DMS153 treated with DMSO at 0.1 percent for 48 hours (cell line): ENCODE results near the gene CELSR3.

ENCODE experiments used
- DNase-seq: peaks from one replicate; lab custom pipeline; 2025; ENCODE audit not compliant: unreplicated experiment; lab: John Stamatoyannopoulos, UW

CELSR3 gene

GRCh38 chr3:48688032-48688736 is 25.5 kb upstream of the CELSR3 start:
- no peak for DNase-seq

DNA sequence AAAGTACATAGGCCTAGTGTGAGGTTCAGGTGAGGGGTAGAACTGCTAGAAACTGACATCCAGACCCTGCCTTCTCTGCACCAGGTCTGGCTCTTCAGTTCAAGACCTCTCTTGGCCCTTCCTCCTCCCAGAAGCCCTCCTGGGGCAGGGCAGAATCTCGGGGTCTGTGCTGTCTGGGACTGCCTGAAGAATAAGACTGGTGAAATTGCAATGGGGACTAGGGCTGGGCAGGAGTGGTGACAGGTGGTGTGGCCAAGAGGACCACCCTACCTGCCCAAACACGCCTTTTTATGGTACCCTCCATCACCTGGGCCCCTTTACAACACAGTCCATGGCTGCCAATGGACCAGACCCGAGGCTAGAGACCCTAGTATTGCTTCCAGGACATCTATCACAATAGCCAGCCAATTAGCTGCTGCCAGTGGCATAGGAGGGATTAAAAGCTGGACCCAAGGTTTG is 24.6 kb upstream of the CELSR3 start:
- DNase-seq = no peak

- no peak for DNase-seq
Measured at GRCh38 chr3:48686538-48687219, 24.0 kb upstream of the CELSR3 start.

DNA sequence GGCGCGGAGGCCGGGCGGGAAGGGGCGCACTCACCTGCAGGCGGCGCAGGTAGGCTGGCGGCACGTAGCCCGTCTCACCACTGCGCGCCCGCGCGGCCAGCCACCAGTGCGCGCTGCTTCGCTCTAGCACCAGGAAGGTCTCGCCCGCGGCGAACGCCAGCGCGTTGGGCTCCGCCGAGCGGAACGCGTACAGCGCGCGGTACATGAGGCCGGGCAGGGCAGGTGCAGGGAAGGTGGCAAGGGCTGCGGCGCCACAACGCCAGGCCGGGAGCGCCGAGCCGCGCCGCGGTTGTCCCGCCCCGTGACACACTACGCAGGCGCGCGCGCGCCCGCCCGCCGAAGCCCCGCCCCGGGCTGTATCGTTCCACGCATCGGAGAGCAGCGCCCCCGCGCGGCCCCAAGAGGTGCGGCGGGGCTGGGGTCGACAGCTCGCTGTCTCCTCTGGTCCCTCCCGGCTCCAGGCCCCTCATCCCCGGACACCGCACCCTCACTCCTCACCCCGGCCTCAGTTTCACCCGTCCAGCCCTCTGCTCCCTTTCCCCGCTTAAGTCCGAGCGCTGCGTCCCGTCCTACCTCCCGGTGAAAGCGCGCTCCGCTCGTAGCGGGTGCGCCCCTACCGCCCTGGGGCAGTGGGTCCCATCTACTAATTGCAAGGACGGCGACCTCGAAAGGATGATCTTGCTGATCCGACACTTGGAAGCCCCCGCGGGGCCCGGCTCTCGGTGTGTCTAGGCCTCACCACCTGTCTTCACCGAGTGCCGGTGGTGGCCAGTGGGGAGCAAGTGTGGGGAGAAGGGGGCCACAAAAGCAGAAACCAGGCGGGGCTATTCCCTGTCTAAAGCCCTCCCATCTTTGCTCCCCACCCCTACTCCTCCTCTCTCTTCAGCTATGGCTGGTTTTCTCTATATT is 23.2 kb upstream of the CELSR3 start, which contains the start of gene NCKIPSD:
NCKIPSD (minus strand) TSS at position 313 of the 909 bp plus-strand sequence; CDS start at position 205, 108 bp downstream.
- peak; percentile 35 for DNase-seq

- no peak for DNase-seq
Measured at GRCh38 chr3:48685293-48685602, 22.6 kb upstream of the CELSR3 start.

GRCh38 chr3:48684480-48685143 is 21.9 kb upstream of the CELSR3 start:
- no peak for DNase-seq

DNA sequence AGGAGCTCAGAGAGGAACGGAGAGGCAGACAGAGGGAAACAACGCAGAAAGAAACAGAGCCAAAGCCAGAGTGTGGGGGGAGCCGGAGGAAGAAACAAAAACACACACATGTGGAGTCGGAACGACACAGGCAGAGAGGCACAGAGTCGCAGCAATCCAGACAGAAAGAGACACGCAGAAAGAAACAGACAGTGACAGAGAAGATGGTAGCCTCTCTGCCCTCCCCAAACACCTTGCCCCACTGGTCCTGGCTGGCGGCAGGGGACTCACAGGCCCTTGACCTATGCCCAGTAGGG is 21.3 kb upstream of the CELSR3 start:
- no peak for DNase-seq

DNA sequence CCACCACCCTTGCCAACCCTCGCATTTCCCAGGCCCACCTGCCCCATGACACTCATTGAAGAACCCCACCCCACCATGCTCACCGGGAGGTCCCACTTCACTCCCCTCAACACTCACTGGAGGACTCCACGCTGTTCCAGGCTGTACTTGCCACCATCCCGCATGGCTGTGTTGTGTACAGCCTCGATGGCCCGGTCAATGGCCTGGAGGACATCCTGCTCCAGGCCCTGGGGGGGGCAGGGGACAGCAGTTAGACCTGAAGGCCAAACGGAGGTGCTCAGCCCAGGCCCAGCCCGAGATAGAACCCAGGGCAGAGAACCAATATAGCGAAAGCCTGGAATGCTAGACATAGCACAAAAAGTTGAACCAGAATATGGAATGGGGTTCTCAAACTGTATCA is 20.1 kb upstream of the CELSR3 start:
- DNase-seq = no peak

- no peak for DNase-seq
Measured at GRCh38 chr3:48681974-48682610, 19.4 kb upstream of the CELSR3 start.

- no peak for DNase-seq
Measured at GRCh38 chr3:48681541-48681880, 18.8 kb upstream of the CELSR3 start.

GRCh38 chr3:48680811-48681540 is 18.3 kb upstream of the CELSR3 start:
- DNase-seq = no peak

- no peak for DNase-seq
Measured at GRCh38 chr3:48679411-48680391, 17.0 kb upstream of the CELSR3 start.

GRCh38 chr3:48678566-48679380 is 16.1 kb upstream of the CELSR3 start:
- DNase-seq = no peak

DNA sequence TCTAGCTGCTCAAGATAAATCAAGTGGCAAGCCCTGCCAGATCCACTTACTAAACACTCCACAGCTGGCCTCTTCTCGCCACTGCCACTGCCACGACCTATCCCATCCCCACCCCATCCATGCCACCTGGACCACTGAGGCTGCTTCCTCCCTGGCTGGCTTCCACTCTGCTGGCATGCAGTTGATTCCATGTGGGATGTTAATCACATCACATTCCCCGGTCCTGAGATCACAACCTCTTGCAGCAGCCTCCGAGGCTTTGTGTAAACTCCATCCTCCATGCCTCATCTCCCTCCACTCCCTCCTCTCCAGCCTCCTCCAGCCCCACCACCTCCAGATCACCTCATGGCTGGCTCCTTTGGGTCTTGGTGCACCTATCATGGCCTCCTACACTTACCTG is 15.4 kb upstream of the CELSR3 start:
- no peak for DNase-seq

GRCh38 chr3:48674505-48674904 is 11.8 kb upstream of the CELSR3 start:
- DNase-seq = no peak

DNA sequence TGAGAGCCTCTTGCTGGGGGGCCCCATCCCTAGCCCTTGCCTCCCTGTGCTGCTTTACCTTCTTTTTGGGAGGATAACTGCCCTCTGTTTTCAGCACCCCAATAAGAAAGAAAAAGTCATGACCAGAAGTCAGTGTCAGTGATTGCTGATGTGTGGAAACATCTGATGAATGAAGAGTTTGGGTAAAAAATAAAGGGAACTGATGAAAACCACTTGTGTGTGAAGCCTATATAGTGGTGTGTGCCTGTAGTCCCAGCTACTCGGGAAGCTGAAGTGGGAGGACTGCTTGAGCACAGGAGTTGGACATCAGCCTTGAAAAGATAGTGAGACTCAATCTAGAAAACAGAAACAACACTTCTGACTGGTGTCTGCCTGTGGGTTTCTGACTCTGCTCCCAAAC is 9.8 kb upstream of the CELSR3 start:
- DNase-seq = no peak

GRCh38 chr3:48664929-48665328 is 2.2 kb upstream of the CELSR3 start:
- no peak for DNase-seq

GRCh38 chr3:48664313-48664644 is 1.6 kb upstream of the CELSR3 start:
- DNase-seq = no peak
